Left lobe of liver (tissue), 2 donors: Measurements from ENCODE around the gene NEIL1. TPM values are rescaled to one million over a fixed set of nuclear protein-coding genes. Genes with fewer than 3 reads are reported as not detected.
"Not testable (repeated sequence)": the region's sequence is repeated elsewhere in the genome, so short reads cannot be mapped to it uniquely, and the experiment has no call there.

ENCODE experiments used
- ATAC-seq: fragments of 200-7000 bp; cut with Tn5 transposase; one replicate; pipeline ENCODE4 v1.9.1; 2020; ENCODE audit warnings: mild to moderate bottlenecking, moderate library complexity
- DNase-seq: peaks from one replicate; pipeline ENCODE4 v3.0.0-alpha.2; 2020; ENCODE audit warnings: low spot score
- total RNA-seq: library from RNA; stranded (reverse); gene quantifications from one replicate; pipeline ENCODE4 v1.2.1, GENCODE V29; 2021
- donor health status: DM: no; HTN: no; CAD: no; lungs with moderate emphysema.
- donor health status: DM: no; HTN: yes; CAD: no.

The NEIL1 gene
- total RNA-seq, 1 donor from 2014 or later, result 43.2 TPM

DNA sequence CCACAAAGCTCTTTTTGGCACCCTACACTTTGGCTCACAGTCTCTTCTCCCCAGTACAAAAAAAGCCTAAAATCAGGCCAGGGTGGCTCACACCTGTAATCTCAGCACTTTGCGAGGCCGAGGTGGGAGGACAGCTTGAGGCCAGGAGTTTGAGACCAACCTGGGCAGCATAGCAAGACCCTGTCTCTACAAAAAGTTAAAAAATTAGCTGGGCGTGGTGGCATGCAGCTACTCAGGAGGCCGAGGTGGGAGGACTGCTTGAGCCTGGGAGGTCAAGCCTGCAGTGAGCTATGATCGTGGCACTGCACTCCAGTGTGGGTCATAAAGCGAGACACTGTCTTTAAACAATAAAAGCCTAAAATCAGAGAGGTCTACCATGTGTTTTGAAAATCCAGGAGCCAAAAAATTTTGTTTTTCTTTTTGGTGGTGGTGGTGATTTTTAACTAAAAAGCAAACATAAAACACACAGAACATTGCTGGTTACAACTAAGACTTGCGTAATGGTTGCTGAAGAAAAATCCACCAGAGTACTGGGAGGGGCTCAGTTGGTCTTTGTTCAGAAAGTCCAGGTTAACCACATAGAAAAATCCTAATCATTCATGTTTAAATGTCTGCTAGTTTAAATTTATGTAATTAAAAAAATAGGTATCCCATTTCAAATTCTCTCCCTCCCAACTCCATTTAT lies 23.2 kb downstream of the NEIL1 start:
- ATAC-seq (no peak), DNase-seq (no peak)

- DNase-seq (no peak), ATAC-seq (no peak)
These were observed 24.6 kb downstream of the NEIL1 start for GRCh38 chr15:75371486-75371885.

- DNase-seq (no peak), ATAC-seq (no peak)
These were observed 25.3 kb downstream of the NEIL1 start for GRCh38 chr15:75371901-75372688.

DNA sequence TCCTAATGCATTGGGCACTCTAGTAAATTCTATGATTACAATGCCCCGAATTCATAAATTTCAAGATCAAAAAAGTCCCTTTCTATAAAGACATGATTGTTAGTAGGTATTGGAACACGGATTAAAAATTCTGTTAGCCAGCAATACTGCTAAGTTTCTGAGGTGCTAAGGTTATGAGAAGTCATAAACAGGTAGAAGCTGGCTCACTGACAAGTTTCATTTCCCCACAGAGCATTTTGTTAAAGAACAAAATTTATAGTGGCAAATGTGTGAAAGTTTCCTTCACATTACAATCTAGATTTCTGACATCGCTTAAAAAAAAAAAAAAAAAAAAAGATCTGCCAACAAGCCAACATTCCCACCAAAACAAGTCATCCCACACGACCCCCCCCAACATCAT lies 33.9 kb downstream of the NEIL1 start:
- DNase-seq, result no peak
- no peak for ATAC-seq

- peak; percentile 20 for ATAC-seq
- DNase-seq, result not testable (repeated sequence)
These were observed 37.1 kb downstream of the NEIL1 start for GRCh38 chr15:75383986-75384385.

DNA sequence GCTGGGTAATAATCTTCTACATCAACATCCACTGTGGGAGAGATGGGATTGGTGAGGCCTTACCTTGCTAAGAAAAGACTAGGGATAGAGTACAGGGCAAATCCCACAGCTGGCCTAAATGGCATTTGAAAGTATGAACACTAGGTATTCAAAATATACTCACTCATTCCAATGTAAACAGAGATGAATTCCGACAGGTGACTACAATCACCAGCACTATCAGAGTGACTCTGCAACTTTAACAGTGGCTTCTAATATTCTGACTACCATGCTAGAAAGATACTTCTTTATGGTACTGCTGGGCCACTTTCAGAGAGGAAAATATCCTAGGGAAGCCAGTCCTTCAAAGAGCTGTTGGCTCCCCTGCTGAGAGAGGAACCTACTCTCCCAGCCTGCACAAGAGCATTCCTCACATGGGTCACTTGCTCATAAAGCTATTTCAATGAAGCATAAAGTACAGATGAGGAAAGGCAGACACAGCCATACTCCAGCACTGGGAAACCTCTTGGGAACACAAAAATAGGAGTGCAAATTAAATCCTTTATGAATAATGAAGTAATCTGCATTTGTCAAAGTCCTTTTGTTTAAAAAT lies 43.0 kb downstream of the NEIL1 start:
- DNase-seq (no peak), ATAC-seq (no peak)

- DNase-seq, result no peak
- no peak for ATAC-seq
These were observed 50.7 kb downstream of the NEIL1 start for GRCh38 chr15:75397494-75397893.

DNA sequence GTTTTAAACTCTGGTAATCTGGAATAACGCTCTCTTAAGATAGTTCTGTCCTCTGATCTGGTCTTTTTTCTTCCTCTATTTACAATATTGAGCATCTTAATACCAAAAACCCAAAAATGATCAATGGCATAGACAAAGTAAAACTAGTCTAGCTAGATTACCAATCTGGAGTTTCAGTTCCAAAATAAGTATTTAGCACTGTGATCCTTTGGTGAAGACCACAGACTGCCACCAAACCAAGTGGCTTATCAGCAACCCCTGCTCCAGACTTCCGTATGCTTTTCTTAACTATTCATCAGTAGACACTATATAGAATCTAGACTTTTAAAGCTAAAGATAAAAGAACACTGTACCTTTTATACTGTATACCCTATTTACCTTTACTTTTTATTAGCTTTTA lies 57.1 kb downstream of the NEIL1 start:
- no peak for DNase-seq
- ATAC-seq, result no peak

Other genes with a start within 250 kb of the NEIL1 start
- gene C15orf39, start 145.2 kb upstream of the NEIL1 start, total RNA-seq, result 5.8 TPM
- gene GOLGA6C, start 88.7 kb upstream of the NEIL1 start, total RNA-seq, result not detected
- 0.45 TPM for gene GOLGA6D, start 64.2 kb upstream of the NEIL1 start, total RNA-seq
- gene COMMD4, start 11.0 kb upstream of the NEIL1 start, total RNA-seq, result 33.6 TPM
- 96.1 TPM for gene MAN2C1, start 21.6 kb downstream of the NEIL1 start, total RNA-seq
- 23.3 TPM for gene SIN3A, start 104.7 kb downstream of the NEIL1 start, total RNA-seq
- 9.2 TPM for gene PTPN9, start 232.3 kb downstream of the NEIL1 start, total RNA-seq